ENCODE data around the gene BTNL3.
A peak's percentile ranks its signal among the peaks of the same experiment; 100 is the strongest.

BTNL3 gene

DNA sequence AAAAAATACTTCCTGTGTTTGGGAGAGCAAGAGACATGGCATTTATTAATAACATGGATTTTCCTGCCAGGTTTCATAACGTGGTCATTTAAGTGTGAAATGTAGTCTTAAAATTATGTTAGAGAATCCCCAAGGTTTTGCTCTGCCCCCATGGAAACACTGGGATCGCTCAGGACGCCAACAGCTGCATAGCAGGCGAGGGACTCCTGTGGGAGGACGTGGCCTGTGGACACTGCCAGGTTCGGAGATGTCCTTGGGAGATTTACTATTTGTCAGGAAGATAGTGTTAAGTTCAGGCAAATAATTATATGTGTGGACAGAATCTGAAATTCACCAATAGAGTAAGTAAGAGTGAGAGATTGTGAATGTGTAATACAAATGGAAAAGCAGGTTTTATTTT, 52.4 kb downstream of the BTNL3 start:
- Histone ChIP-seq H4K20me1 (ENCODE audit: insufficient read depth, low read length) (no peaks in the 10 kb centered on the region), H3K27ac (ENCODE audit: low read length) (no peak overlapping the region), H3K27me3 (ENCODE audit: low read depth, low read length) (peaks cover 19% of the 10 kb centered on the region), H3K4me3 (ENCODE audit: low read length) (no peak overlapping the region), H3K79me2 (ENCODE audit: low read length) (no peaks in the 10 kb centered on the region), H3K9ac (ENCODE audit: low read length) (no peak overlapping the region), H3K36me3 (replicated peaks; ENCODE audit: low read depth, low read length) (no peaks in the 10 kb centered on the region), H3K4me1 (ENCODE audit: low read length) (no peaks in the 10 kb centered on the region), H3K4me2 (ENCODE audit: low read length) (no peak overlapping the region), H2AFZ (ENCODE audit: low read depth, low read length) (no peak overlapping the region), H3K9me3 (ENCODE audit: insufficient read depth, low read length) (no peaks in the 10 kb centered on the region)
- TF ChIP-seq, protein P1, sequence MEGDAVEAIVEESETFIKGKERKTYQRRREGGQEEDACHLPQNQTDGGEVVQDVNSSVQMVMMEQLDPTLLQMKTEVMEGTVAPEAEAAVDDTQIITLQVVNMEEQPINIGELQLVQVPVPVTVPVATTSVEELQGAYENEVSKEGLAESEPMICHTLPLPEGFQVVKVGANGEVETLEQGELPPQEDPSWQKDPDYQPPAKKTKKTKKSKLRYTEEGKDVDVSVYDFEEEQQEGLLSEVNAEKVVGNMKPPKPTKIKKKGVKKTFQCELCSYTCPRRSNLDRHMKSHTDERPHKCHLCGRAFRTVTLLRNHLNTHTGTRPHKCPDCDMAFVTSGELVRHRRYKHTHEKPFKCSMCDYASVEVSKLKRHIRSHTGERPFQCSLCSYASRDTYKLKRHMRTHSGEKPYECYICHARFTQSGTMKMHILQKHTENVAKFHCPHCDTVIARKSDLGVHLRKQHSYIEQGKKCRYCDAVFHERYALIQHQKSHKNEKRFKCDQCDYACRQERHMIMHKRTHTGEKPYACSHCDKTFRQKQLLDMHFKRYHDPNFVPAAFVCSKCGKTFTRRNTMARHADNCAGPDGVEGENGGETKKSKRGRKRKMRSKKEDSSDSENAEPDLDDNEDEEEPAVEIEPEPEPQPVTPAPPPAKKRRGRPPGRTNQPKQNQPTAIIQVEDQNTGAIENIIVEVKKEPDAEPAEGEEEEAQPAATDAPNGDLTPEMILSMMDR (IDR thresholded peaks at IDR 0.05; ENCODE audit: low read depth, low read length) = no peak
- no peak for TF ChIP-seq EZH2phosphoT487 (IDR thresholded peaks at IDR 0.05; ENCODE audit: low read depth)

DNA sequence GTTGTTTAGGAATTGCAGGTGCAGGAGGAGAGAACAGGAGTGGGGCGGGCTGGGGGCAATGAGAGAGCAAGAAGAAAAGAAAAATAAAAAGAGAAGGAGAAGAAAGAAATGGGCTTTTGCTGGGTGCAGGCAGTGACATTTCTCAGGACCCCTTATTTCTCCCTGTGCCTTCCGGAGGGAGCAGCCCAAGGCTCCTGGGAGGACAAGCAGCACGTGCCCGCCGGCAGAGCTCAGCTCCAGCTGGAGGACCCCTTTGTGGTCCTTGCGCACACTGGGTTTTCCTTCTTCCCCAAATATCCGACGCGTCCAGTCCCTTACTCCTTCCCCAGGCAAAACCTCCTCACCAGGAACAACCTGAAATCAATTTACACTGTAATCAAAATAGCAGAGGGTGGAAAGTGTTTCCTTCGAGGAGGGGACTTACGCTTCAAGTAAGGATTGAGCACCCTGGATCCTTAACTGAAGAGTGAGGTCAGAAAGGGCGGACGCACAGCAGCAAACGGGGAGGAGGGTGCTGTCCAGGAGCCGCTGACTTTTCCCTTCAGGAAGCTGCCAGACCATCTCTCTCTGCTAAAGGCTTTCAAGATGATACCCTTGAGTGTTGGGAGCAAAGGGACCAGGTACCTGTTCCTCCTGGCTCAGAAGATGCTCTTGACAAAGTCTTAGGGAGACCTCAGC, 53.5 kb downstream of the BTNL3 start:
- H3K9me3 ChIP-seq (ENCODE audit: insufficient read depth, low read length) = no peaks in the 10 kb centered on the region
- H3K27ac ChIP-seq (ENCODE audit: low read length) = no peak overlapping the region
- peaks cover 25% of the 10 kb centered on the region for H3K27me3 ChIP-seq (ENCODE audit: low read depth, low read length)
- no peak overlapping the region for H3K4me2 ChIP-seq (ENCODE audit: low read length)
- no peak overlapping the region for H2AFZ ChIP-seq (ENCODE audit: low read depth, low read length)
- no peaks in the 10 kb centered on the region for H3K4me1 ChIP-seq (ENCODE audit: low read length)
- TF ChIP-seq, protein P1 (IDR thresholded peaks at IDR 0.05; ENCODE audit: low read depth, low read length) = no peak
- no peak for TF ChIP-seq EZH2phosphoT487 (IDR thresholded peaks at IDR 0.05; ENCODE audit: low read depth)
- H4K20me1 ChIP-seq (ENCODE audit: insufficient read depth, low read length) = no peaks in the 10 kb centered on the region
- no peaks in the 10 kb centered on the region for H3K79me2 ChIP-seq (ENCODE audit: low read length)
- no peak overlapping the region for H3K9ac ChIP-seq (ENCODE audit: low read length)
- no peaks in the 10 kb centered on the region for H3K36me3 ChIP-seq (replicated peaks; ENCODE audit: low read depth, low read length)
- no peak overlapping the region for H3K4me3 ChIP-seq (ENCODE audit: low read length)

DNA sequence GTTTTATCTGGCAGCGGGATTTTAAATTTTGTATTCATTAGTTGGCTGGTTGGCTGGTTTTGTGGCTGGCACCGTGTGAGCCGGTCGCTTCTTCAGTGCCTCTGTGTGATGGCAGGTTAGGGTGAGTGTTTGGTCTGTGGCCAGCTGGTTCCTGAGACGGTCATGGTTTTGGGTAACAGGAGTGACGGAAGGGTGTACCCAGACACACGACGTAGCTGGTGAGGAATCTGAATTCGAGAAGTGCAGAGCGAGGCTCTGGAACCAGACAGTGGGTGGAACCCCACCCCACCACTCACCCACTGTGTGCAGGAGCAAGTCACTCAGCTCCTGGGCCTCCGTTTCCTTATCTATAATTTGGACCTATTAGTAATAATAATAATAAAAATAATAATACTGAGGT, 54.1 kb downstream of the BTNL3 start:
- Histone ChIP-seq H3K27ac (ENCODE audit: low read length) (no peak overlapping the region), H3K36me3 (replicated peaks; ENCODE audit: low read depth, low read length) (no peaks in the 10 kb centered on the region), H3K4me3 (ENCODE audit: low read length) (no peak overlapping the region), H3K9me3 (ENCODE audit: insufficient read depth, low read length) (no peaks in the 10 kb centered on the region), H3K4me2 (ENCODE audit: low read length) (no peak overlapping the region), H3K79me2 (ENCODE audit: low read length) (no peaks in the 10 kb centered on the region), H3K4me1 (ENCODE audit: low read length) (no peaks in the 10 kb centered on the region), H2AFZ (ENCODE audit: low read depth, low read length) (no peak overlapping the region), H4K20me1 (ENCODE audit: insufficient read depth, low read length) (no peaks in the 10 kb centered on the region), H3K27me3 (ENCODE audit: low read depth, low read length) (peaks cover 28% of the 10 kb centered on the region), H3K9ac (ENCODE audit: low read length) (no peak overlapping the region)
- no peak for TF ChIP-seq EZH2phosphoT487 (IDR thresholded peaks at IDR 0.05; ENCODE audit: low read depth)
- TF ChIP-seq, protein P1 (IDR thresholded peaks at IDR 0.05; ENCODE audit: low read depth, low read length) = no peak

DNA sequence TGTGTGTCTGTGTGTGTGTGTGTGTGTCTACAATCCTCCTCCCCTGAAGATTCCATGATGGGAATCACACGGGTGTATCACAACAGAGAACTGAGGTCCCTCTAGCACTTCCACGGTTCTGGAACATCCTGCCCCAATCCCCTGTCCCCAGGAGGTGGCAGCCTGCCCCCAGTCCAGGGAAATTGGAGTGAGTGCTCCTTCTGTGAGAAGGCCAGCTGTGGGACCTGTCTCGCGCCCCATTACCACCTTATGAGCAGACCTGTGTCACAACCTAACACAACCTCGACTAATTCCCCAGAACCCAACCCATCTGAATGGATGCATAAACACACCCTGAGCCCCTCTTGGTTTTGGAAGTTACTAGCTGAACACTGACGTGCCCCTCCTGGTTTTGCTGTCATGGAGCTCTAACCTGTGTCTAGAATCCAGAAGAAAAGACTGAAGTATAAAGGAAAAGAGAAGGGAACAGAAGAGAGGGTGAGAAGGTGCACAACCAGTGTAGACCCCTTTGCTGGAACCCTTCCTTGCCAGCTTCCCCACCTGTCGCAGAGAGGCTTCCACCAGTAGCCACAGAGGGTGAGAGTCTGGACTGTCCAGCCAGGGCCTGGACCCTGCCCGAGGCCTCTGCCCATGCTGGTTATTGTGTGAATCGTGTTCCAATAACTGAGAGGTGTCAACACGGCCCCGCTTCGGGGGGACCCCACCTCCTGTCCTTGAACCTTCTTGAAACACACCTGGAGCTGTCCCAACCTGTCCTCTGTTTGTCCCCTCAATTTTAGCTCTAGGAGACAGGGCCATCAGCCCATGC, 54.8 kb downstream of the BTNL3 start:
- H3K4me1 ChIP-seq (ENCODE audit: low read length) = no peaks in the 10 kb centered on the region
- TF ChIP-seq, protein P1 (IDR thresholded peaks at IDR 0.05; ENCODE audit: low read depth, low read length) = peak; percentile 29
- no peak for TF ChIP-seq EZH2phosphoT487 (IDR thresholded peaks at IDR 0.05; ENCODE audit: low read depth)
- H3K4me2 ChIP-seq (ENCODE audit: low read length) = no peak overlapping the region
- H3K9me3 ChIP-seq (ENCODE audit: insufficient read depth, low read length) = no peaks in the 10 kb centered on the region
- H4K20me1 ChIP-seq (ENCODE audit: insufficient read depth, low read length) = no peaks in the 10 kb centered on the region
- H2AFZ ChIP-seq (ENCODE audit: low read depth, low read length) = no peak overlapping the region
- H3K4me3 ChIP-seq (ENCODE audit: low read length) = no peak overlapping the region
- peaks cover 28% of the 10 kb centered on the region for H3K27me3 ChIP-seq (ENCODE audit: low read depth, low read length)
- H3K27ac ChIP-seq (ENCODE audit: low read length) = no peak overlapping the region
- H3K79me2 ChIP-seq (ENCODE audit: low read length) = no peaks in the 10 kb centered on the region
- H3K9ac ChIP-seq (ENCODE audit: low read length) = no peak overlapping the region
- no peaks in the 10 kb centered on the region for H3K36me3 ChIP-seq (replicated peaks; ENCODE audit: low read depth, low read length)
